Small intestine (tissue), 7 donors: ENCODE results near the gene ZNF407. TPM values are rescaled to one million over a fixed set of nuclear protein-coding genes. Genes with fewer than 3 reads are reported as not detected.

Experiments used
- DNase-seq, 2 donors: peaks; one replicate each; pipeline versions ENCODE4 v3.0.0 to v3.0.0-alpha.2; 2013
- FAIRE-seq: peaks from 2 replicates; lab custom pipeline; 2012; peaks lifted over from hg19 to GRCh38; lab: Jason Lieb, UNC
- H3K27ac ChIP-seq, 3 donors: one replicate each; pipeline ENCODE4 v1.5.1; 2013; ENCODE audit warnings: low read length in 2 of 3, mild to moderate bottlenecking in 2 of 3, control low read depth in 1 of 3, inconsistent platforms in 1 of 3, low read depth in 1 of 3, moderate library complexity in 1 of 3
- H3K27me3 ChIP-seq, 3 donors: one replicate each; pipeline ENCODE4 v1.6.1; 2013; ENCODE audit warnings: low read length in 3 of 3, inconsistent platforms in 1 of 3; ENCODE audit not compliant: control insufficient read depth in 3 of 3, insufficient read depth in 3 of 3
- H3K36me3 ChIP-seq, 3 donors: one replicate each; pipeline ENCODE4 v1.6.1; 2013; ENCODE audit warnings: low read length in 3 of 3, inconsistent platforms in 1 of 3, low read depth in 1 of 3, mild to moderate bottlenecking in 1 of 3, moderate library complexity in 1 of 3; ENCODE audit not compliant: control insufficient read depth in 3 of 3, insufficient read depth in 2 of 3
- H3K4me1 ChIP-seq, 3 donors: one replicate each; pipeline ENCODE4 v1.6.1; 2013; ENCODE audit warnings: low read length in 2 of 3, inconsistent platforms in 1 of 3, low read depth in 1 of 3, mild to moderate bottlenecking in 1 of 3, moderate library complexity in 1 of 3; ENCODE audit not compliant: control insufficient read depth in 3 of 3, insufficient read depth in 2 of 3
- H3K4me3 ChIP-seq, 3 donors: one replicate each; pipeline ENCODE4 v1.5.1; 2013; ENCODE audit warnings: low read length in 3 of 3, control low read depth in 1 of 3, inconsistent platforms in 1 of 3, low read depth in 1 of 3, mild to moderate bottlenecking in 1 of 3, moderate library complexity in 1 of 3
- H3K9me3 ChIP-seq, 2 donors: one replicate each; pipeline ENCODE4 v1.6.1; 2013; ENCODE audit warnings: low read depth in 1 of 2, low read length in 1 of 2; ENCODE audit not compliant: control insufficient read depth in 2 of 2, insufficient read depth in 1 of 2
- WGBS, 3 donors: extraction: QIAGEN DNeasy Blood & Tissue Kit; methylation state at CpG; one replicate each; pipeline ENCODE4 v1.1.7; 2013; 5-methylcytosine and 5-hydroxymethylcytosine counted together
- polyA plus RNA-seq, 4 donors: library from polyadenylated mRNA; stranded (reverse) in 3 of 4; unstranded in 1 of 4; fragments of 200-250 nt in 3 of 4; fragments of 120-200 nt in 1 of 4; gene quantifications; one replicate each; pipeline versions ENCODE4 v1.2.1 to v1.2.3, GENCODE V29; 2013
- donor health status: healthy with polysubstance abuse.
- donor health status: control.
- donor health status: control.
- donor health status: Bipolar disorder and iron deficiency.
- donor health status: healthy.

Gene ZNF407
- polyA plus RNA-seq, 4 donors = 2.7 to 6.3 (median 4.0) TPM

DNA sequence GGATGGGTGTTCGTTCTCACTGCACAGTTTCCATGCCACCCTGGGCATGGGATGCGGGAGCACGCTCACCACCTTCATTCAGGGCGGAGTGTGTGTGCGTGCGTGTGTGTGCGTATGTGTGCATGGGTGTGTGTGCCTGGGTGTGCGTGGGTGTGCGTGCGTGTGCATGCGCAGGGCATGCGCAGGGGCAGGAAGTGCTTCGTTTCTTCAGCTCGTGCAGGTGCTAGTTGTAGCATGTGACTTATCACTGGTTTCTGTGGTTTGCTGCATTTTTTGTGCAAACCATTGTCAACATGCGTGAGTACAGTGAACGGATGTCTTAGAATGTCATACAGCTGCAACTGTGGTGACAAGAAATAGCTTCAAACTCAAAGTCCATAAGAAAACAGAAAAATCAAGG, 431.8 kb downstream of the ZNF407 start:
- H3K27ac ChIP-seq = no peak overlapping the region

DNA sequence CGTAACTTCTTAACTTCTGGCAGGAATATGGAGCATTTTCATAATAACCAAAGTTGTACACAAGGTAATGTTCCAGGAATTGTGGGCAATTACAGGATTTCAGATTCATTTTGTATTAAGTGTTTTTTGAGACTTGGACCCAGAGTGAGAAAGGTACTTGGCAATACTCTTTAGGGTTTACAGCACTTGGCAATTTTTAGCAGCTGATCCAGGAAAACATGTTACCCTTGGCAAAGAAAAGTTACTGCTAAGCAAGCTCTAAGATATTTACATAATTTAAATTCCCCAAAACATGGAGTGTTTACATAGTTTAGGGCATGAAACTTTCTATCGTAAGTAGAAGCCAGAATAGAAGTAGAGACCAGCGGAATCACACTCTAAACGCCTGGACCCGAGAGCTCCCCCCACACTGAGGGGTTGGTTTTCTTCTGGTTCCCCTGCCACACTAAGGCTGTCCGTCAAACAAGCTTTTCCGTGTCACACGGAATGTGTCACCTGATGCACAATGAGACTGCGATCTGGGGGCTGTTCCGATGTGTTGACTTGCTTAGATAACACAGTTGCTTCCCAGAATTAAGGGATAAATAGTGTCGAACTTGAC, 434.1 kb downstream of the ZNF407 start:
- Histone ChIP-seq H3K9me3 (no peaks in the 10 kb centered on the region), H3K4me3 (no peak overlapping the region), H3K36me3 (no peaks in the 10 kb centered on the region), H3K27me3 (no peaks in the 10 kb centered on the region), H3K27ac (no peak overlapping the region), H3K4me1 (peaks cover 0 to 3% (median 0%) of the 10 kb centered on the region in 3 donors)
- WGBS, 3 donors = 76 to 94% (median 92%) methylated on average over 11 of the region's 11 CpGs
- FAIRE-seq (no peak), DNase-seq (no peak)

More for the DNA sequence above, 431.8 kb downstream of the ZNF407 start:
- Histone ChIP-seq H3K9me3 (no peaks in the 10 kb centered on the region), H3K4me3 (no peak overlapping the region), H3K27me3 (no peaks in the 10 kb centered on the region), H3K4me1 (no peaks in the 10 kb centered on the region), H3K36me3 (no peaks in the 10 kb centered on the region)
- 86 to 94% (median 88%) methylated on average over 16 of the region's 16 CpGs for WGBS, 3 donors
- DNase-seq (no peak), FAIRE-seq (no peak)

DNA sequence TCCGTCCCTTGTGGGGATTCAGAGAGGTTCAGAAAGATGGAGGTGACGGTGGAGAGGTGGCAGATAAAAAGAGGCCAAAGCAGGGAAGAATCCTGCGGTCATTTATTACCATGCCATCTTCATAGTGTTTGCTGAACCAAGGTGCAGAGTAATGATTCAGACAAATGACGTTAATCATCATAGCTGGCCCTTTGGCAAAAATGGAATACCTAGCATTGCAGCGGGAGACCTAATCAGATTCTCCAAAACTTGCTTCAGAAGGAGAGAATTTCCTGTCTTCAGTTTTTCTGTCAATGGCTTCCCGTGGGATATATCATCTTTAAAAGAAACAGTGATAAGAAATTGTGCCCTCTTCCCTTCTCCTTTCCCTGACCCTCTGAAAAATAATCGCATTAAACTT, 435.8 kb downstream of the ZNF407 start:
- FAIRE-seq (no peak), DNase-seq (no peak)
- Histone ChIP-seq H3K4me3 (no peak overlapping the region), H3K4me1 (peaks cover 0 to 8% (median 0%) of the 10 kb centered on the region in 3 donors), H3K27ac (no peak overlapping the region), H3K27me3 (no peaks in the 10 kb centered on the region), H3K36me3 (no peaks in the 10 kb centered on the region), H3K9me3 (no peaks in the 10 kb centered on the region)
- WGBS, 3 donors = 93 to 96% (median 96%) methylated on average over 7 of the region's 7 CpGs

DNA sequence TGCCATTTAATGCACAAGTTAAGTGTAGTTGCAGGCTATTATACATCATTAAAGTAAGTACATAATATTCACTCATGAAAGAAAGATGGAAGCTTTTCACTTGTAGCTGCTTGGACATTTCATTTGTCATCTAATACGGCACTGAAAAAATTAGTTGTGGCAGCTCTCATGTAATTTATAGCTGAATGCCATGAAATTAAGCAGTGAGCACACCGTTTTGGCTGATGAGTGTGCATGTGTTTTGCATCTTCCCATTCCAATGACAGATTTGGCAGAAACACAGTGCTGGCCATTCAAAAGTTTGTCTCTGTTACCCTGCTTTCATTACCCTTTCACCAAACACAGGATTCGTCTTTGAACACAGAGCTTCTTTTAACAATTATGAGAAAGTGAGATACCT, 437.3 kb downstream of the ZNF407 start:
- H3K36me3 ChIP-seq = no peaks in the 10 kb centered on the region
- WGBS, 3 donors = 71 to 93% (median 89%) methylated on average over 3 of the region's 3 CpGs
- FAIRE-seq (no peak), DNase-seq (no peak)
- no peaks in the 10 kb centered on the region for H3K9me3 ChIP-seq
- H3K4me1 ChIP-seq = peaks cover 0 to 9% (median 0%) of the 10 kb centered on the region in 3 donors
- no peaks in the 10 kb centered on the region for H3K27me3 ChIP-seq
- H3K4me3 ChIP-seq = no peak overlapping the region
- H3K27ac ChIP-seq = no peak overlapping the region

DNA sequence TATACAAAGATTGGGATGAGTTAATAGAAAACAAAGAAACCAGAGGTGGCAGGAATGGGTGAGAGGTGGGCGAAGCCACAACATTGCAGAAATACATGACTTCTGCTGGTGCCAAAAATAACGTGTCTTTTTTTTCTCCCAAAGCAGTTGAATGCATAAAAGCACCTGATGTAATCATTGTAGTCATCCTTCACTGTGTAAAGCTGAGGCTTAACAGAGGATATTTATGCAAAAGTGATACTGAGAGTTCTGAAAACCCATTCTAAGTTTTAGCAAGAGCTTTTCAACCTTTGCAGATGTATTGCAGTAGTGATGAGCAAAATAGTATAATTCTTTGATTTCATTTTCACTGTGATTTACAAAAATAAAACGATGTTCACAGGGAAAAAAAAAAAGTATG, 438.3 kb downstream of the ZNF407 start:
- H3K4me3 ChIP-seq = no peak overlapping the region
- no peak overlapping the region for H3K27ac ChIP-seq
- H3K36me3 ChIP-seq = no peaks in the 10 kb centered on the region
- H3K4me1 ChIP-seq = peaks cover 0 to 9% (median 0%) of the 10 kb centered on the region in 3 donors
- DNase-seq (no peak), FAIRE-seq (no peak)
- 66 to 78% (median 67%) methylated on average over 3 of the region's 3 CpGs for WGBS, 3 donors
- no peaks in the 10 kb centered on the region for H3K27me3 ChIP-seq
- H3K9me3 ChIP-seq = no peaks in the 10 kb centered on the region

DNA sequence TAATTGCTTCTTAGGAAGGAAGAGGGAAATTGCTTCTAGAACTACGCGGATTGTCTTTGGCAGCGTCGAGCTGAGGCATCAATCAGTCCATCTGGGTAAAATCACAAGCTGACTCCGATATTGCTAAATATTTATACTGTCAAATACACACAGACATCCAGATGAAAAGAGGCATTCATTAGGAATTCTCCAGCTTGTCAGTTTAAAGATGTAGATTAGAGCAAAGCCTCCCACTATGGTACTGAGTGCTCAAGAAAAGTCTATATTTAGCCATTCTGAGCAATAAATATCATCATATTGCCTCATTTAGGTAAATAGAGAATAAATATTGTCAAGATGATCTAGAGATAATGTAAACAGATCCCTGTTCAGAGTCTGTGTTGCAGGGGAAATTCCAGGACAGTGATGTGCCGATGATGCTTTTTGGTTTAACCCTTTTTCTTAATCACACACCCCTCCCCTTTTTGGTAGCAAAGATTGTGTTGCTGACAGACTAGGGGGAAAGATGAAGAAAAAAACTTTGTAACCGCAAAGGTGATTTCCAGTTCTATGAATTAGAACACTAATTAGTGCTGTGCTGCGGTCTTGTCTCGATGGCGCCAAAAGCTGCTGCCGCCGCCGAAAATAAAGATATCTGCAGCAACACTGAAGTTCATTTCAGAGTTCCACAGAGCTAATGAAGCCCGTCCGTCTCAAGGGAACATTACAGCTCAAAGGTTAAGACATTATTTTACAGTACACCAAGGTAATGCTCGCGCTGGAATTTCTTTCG, 439.4 kb downstream of the ZNF407 start:
- no peaks in the 10 kb centered on the region for H3K36me3 ChIP-seq
- 36 to 52% (median 48%) methylated on average over 18 of the region's 18 CpGs for WGBS, 3 donors
- FAIRE-seq (no peak), DNase-seq (peak; percentile 73 to 80)
- no peaks in the 10 kb centered on the region for H3K9me3 ChIP-seq
- peak overlapping the region in 1 of 3 donors; percentile 3 for H3K4me3 ChIP-seq
- H3K4me1 ChIP-seq = peaks cover 0 to 9% (median 0%) of the 10 kb centered on the region in 3 donors
- H3K27ac ChIP-seq = peak overlapping the region in 1 of 3 donors; percentile 64
- H3K27me3 ChIP-seq = no peaks in the 10 kb centered on the region

DNA sequence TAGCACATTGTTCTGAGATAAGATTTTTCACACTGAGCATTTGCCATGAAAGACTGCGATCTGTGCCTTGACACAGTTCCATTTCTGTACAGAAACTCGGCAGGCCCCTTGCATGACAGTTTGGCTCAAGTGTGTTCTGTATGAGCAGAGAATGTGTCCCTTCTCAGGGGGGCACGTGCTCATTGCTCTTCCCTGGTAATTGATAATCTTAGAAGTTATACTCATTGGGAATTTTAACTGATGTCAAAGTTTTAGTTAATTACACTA, 440.0 kb downstream of the ZNF407 start:
- FAIRE-seq (no peak), DNase-seq (no peak)
- H3K27me3 ChIP-seq = no peaks in the 10 kb centered on the region
- peak overlapping the region in 1 of 3 donors; percentile 64 for H3K27ac ChIP-seq
- no peaks in the 10 kb centered on the region for H3K36me3 ChIP-seq
- WGBS, 3 donors = 13 to 48% (median 29%) methylated on average over 3 of the region's 3 CpGs
- no peak overlapping the region for H3K4me3 ChIP-seq
- H3K9me3 ChIP-seq = no peaks in the 10 kb centered on the region
- peaks cover 0 to 9% (median 0%) of the 10 kb centered on the region in 3 donors for H3K4me1 ChIP-seq

DNA sequence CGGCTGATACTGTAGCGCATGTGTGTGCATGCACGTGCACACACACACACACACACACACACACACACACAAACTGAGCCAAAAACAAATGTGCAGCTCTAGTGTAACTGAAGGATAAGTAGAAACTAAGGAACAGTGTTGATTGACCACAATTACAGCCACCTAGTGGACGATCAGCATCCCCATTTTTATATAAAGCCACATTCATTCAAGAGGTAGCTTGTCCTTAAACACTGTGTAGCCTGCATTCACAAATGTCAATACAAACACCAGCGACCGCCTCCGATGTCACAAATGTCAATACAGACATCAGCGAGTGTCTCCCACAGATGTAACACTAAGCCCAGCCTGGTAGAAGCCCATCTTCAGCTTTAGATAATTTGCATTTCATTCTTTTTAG, 443.9 kb downstream of the ZNF407 start:
- no peaks in the 10 kb centered on the region for H3K36me3 ChIP-seq
- WGBS, 3 donors = 79 to 87% (median 83%) methylated on average over 8 of the region's 8 CpGs
- no peak overlapping the region for H3K4me3 ChIP-seq
- no peak for FAIRE-seq
- H3K27ac ChIP-seq = no peak overlapping the region
- H3K4me1 ChIP-seq = peaks cover 0 to 6% (median 0%) of the 10 kb centered on the region in 3 donors
- no peaks in the 10 kb centered on the region for H3K27me3 ChIP-seq
- DNase-seq = peak in 1 of 2 donors; percentile 38
- H3K9me3 ChIP-seq = no peaks in the 10 kb centered on the region
